Fibroblast of lung (primary cell): ENCODE measurements around the gene PLCB2.

ENCODE experiments used
- CTCF ChIP-seq, 2 donors: IDR thresholded peaks in 1 of 2; conservative IDR thresholded peaks in 1 of 2; 1 replicate in 1 of 2; 2 replicates in 1 of 2; pipeline ENCODE4 v1.5.1; 2011 to 2012; ENCODE audit warnings: low read length in 2 of 2, control low read depth in 1 of 2, inconsistent platforms in 1 of 2, low read depth in 1 of 2, mild to moderate bottlenecking in 1 of 2
- EZH2 ChIP-seq: IDR thresholded peaks from 2 replicates; pipeline ENCODE4 v1.5.1; 2012; ENCODE audit warnings: low read length, control low read depth, mild to moderate bottlenecking; ENCODE audit errors: missing control alignments

GRCh38 chr15:40327457-40327856 lies 19.7 kb upstream of the PLCB2 start:
- TF ChIP-seq CTCF (conservative IDR thresholded peaks at IDR 0.05 in 1 of 2, IDR thresholded peaks at IDR 0.05 in 1 of 2; ENCODE audit: low read depth in 1 of 2, low read length in 2 of 2) (no peak), EZH2 (no peak)
